Vagina (tissue), 2 donors: ENCODE measurements around the gene CSF1R. TPM values are rescaled to one million over a fixed set of nuclear protein-coding genes. Genes with fewer than 3 reads are reported as not detected.

Experiments
- DNase-seq, 2 donors: peaks; one replicate each; pipeline ENCODE4 v3.0.0-alpha.2; 2017; ENCODE audit errors: extremely low spot score in 2 of 2
- H3K27ac ChIP-seq: fragments of 200-600 bp; sonication (generic); one replicate; pipeline ENCODE4 v1.5.1; 2019
- H3K27me3 ChIP-seq: fragments of 200-600 bp; sonication (generic); one replicate; pipeline ENCODE4 v1.5.1; 2019
- H3K36me3 ChIP-seq, 2 donors: fragments of 200-600 bp; sonication (generic); one replicate each; pipeline ENCODE4 v1.5.1; 2017 to 2019
- H3K4me1 ChIP-seq: fragments of 200-600 bp; sonication (generic); one replicate; pipeline ENCODE4 v1.5.1; 2019
- H3K4me3 ChIP-seq, 2 donors: fragments of 200-600 bp; sonication (generic); 1 replicate in 1 of 2; 2 replicates in 1 of 2; pipeline ENCODE4 v1.5.1; 2016 to 2019
- H3K9me3 ChIP-seq: fragments of 200-600 bp; sonication (generic); one replicate; pipeline ENCODE4 v1.5.1; 2019
- CTCF ChIP-seq, 3 experiments: fragments of 450-650 bp in 2 of 3; fragments of 200-600 bp in 1 of 3; sonication (generic) in 1 of 3; IDR thresholded peaks; one replicate each; pipeline ENCODE4 v1.5.1; 2017 to 2019; ENCODE audit warnings: antibody characterized with exemption in 3 of 3, mild to moderate bottlenecking in 2 of 3, moderate library complexity in 2 of 3
- POLR2A ChIP-seq, 2 donors: fragments of 450-650 bp; IDR thresholded peaks; one replicate each; pipeline ENCODE4 v1.6.1; 2017; ENCODE audit warnings: antibody characterized with exemption in 2 of 2, mild to moderate bottlenecking in 2 of 2, moderate library complexity in 2 of 2
- POLR2AphosphoS5 ChIP-seq, 2 donors: sonication (generic); formaldehyde crosslinking; IDR thresholded peaks; one replicate each; pipeline ENCODE4 v1.9.0; 2017; ENCODE audit warnings: antibody characterized with exemption in 2 of 2, mild to moderate bottlenecking in 2 of 2, low read depth in 1 of 2; ENCODE audit not compliant: insufficient read depth in 1 of 2
- intact Hi-C: fragments of 100-400 bp; cut with DNase I; formaldehyde crosslinking; loops from one replicate; pipeline ENCODE4 v1.15.1; 2023
- total RNA-seq: library from RNA; depleted of rRNA; stranded (reverse); fragments of >200 nt; gene quantifications from one replicate; pipeline ENCODE4 v1.2.3, GENCODE V29; 2016

CSF1R gene
- total RNA-seq, 1 donor from 2014 or later = 21.4 TPM

- intact Hi-C loops = loop anchor here (5.0 kb wide), 2 partner anchors 87 to 1273 kb away; no protein-coding TSS in a partner anchor
- no peaks in the 10 kb centered on the region for H3K27me3 ChIP-seq
- peaks cover 47% of the 10 kb centered on the region for H3K4me1 ChIP-seq
- H3K36me3 ChIP-seq = peaks cover 0 to 43% of the 10 kb centered on the region in 2 donors
- no peak overlapping the region for H3K4me3 ChIP-seq
- DNase-seq = no peak
- H3K27ac ChIP-seq = peak overlapping the region; percentile 83
- no peaks in the 10 kb centered on the region for H3K9me3 ChIP-seq
- TF ChIP-seq POLR2A (IDR thresholded peaks at IDR 0.05) = no peak
- peak; percentile 76 to 93 (median 82) for TF ChIP-seq CTCF (IDR thresholded peaks at IDR 0.05)
- peak in 1 of 2 donors; percentile 71 for TF ChIP-seq POLR2AphosphoS5 (IDR thresholded peaks at IDR 0.05; ENCODE audit: insufficient read depth in 1 of 2, low read depth in 1 of 2)
Observed at GRCh38 chr5:150129813-150130492, 43.6 kb upstream of the CSF1R start.

GRCh38 chr5:150129454-150129812 is 43.1 kb upstream of the CSF1R start:
- intact Hi-C loops = no loop called here
- Histone ChIP-seq H3K4me3 (no peak overlapping the region), H3K9me3 (no peaks in the 10 kb centered on the region), H3K27ac (peak overlapping the region; percentile 83), H3K4me1 (peaks cover 45% of the 10 kb centered on the region), H3K27me3 (no peaks in the 10 kb centered on the region), H3K36me3 (peaks cover 0 to 46% of the 10 kb centered on the region in 2 donors)
- DNase-seq = no peak
- TF ChIP-seq CTCF (IDR thresholded peaks at IDR 0.05) (no peak), POLR2A (IDR thresholded peaks at IDR 0.05) (no peak), POLR2AphosphoS5 (IDR thresholded peaks at IDR 0.05; ENCODE audit: insufficient read depth in 1 of 2, low read depth in 1 of 2) (no peak)

GRCh38 chr5:150126921-150127265 is 40.5 kb upstream of the CSF1R start:
- DNase-seq = no peak
- TF ChIP-seq POLR2A (IDR thresholded peaks at IDR 0.05) = no peak
- no peak for TF ChIP-seq POLR2AphosphoS5 (IDR thresholded peaks at IDR 0.05; ENCODE audit: insufficient read depth in 1 of 2, low read depth in 1 of 2)
- no peak for TF ChIP-seq CTCF (IDR thresholded peaks at IDR 0.05)
- intact Hi-C loops = no loop called here
- Histone ChIP-seq H3K4me1 (peaks cover 21% of the 10 kb centered on the region), H3K9me3 (no peaks in the 10 kb centered on the region), H3K27ac (no peak overlapping the region), H3K36me3 (peaks cover 0 to 68% of the 10 kb centered on the region in 2 donors), H3K27me3 (no peaks in the 10 kb centered on the region), H3K4me3 (no peak overlapping the region)

GRCh38 chr5:150126199-150126920 is 40.0 kb upstream of the CSF1R start:
- intact Hi-C loops = no loop called here
- Histone ChIP-seq H3K9me3 (no peaks in the 10 kb centered on the region), H3K4me1 (peaks cover 15% of the 10 kb centered on the region), H3K27me3 (no peaks in the 10 kb centered on the region), H3K4me3 (no peak overlapping the region), H3K27ac (no peak overlapping the region), H3K36me3 (peaks cover 0 to 73% of the 10 kb centered on the region in 2 donors)
- TF ChIP-seq POLR2A (IDR thresholded peaks at IDR 0.05) (no peak), POLR2AphosphoS5 (IDR thresholded peaks at IDR 0.05; ENCODE audit: insufficient read depth in 1 of 2, low read depth in 1 of 2) (peak in 1 of 2 donors; percentile 23)
- no peak for DNase-seq

- no peak overlapping the region for H3K4me3 ChIP-seq
- H3K27ac ChIP-seq = peak overlapping the region; percentile 43
- no peaks in the 10 kb centered on the region for H3K9me3 ChIP-seq
- peaks cover 8% of the 10 kb centered on the region for H3K4me1 ChIP-seq
- peaks cover 0 to 83% of the 10 kb centered on the region in 2 donors for H3K36me3 ChIP-seq
- TF ChIP-seq POLR2AphosphoS5 (IDR thresholded peaks at IDR 0.05; ENCODE audit: insufficient read depth in 1 of 2, low read depth in 1 of 2) (peak in 1 of 2 donors; percentile 50), CTCF (IDR thresholded peaks at IDR 0.05) (no peak)
- no peaks in the 10 kb centered on the region for H3K27me3 ChIP-seq
- intact Hi-C loops = no loop called here
- no peak for DNase-seq
Observed at GRCh38 chr5:150125334-150125733, 39.0 kb upstream of the CSF1R start.
